Kidney tubule cell (primary cell): ENCODE data around the gene ST8SIA6.
"Not testable (repeated sequence)": the region's sequence is repeated elsewhere in the genome, so short reads cannot be mapped to it uniquely, and the experiment has no call there.

Source experiments
- DNase-seq: peaks from one replicate; pipeline ENCODE4 v3.0.0-alpha.2; 2018; ENCODE audit warnings: low spot score

Gene ST8SIA6

DNA sequence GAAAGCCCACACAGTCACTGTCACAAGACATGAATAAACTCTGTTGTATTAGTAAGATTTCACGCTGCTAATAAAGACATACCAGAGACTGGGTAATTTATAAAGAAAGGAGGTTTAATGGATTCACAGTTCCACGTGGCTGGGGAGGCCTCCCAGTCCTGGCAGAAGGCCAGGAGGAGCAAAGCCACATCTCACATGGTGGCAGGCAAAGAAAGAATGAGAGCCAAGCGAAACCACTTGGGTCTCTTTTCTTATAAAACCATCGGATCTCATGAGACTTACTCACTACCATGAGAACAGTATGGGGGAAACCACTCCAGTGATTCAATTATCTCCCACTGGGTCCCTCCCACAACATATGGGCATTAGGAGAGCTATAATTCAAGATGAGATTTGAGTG lies 110.2 kb downstream of the ST8SIA6 start:
- no peak for DNase-seq

DNA sequence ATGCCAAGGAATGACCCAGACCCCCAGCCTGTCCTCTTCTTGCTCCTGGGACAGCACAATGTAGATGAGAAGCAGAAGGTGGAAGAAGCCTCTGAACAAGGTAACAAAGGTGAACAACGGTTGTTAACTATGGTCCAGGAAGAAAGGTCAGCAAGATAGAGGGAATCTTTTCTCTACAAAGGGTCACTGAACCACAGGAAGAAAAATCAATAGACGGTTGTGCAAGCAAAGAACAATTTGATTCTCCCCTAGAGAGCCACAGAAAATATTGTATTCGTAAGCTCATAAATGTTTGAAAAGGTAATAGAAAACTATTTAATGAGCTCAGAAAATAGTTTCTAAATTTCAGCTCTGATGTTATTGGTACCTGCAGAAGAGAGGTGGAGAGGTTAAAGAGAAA lies 111.3 kb downstream of the ST8SIA6 start:
- DNase-seq: no peak

DNA sequence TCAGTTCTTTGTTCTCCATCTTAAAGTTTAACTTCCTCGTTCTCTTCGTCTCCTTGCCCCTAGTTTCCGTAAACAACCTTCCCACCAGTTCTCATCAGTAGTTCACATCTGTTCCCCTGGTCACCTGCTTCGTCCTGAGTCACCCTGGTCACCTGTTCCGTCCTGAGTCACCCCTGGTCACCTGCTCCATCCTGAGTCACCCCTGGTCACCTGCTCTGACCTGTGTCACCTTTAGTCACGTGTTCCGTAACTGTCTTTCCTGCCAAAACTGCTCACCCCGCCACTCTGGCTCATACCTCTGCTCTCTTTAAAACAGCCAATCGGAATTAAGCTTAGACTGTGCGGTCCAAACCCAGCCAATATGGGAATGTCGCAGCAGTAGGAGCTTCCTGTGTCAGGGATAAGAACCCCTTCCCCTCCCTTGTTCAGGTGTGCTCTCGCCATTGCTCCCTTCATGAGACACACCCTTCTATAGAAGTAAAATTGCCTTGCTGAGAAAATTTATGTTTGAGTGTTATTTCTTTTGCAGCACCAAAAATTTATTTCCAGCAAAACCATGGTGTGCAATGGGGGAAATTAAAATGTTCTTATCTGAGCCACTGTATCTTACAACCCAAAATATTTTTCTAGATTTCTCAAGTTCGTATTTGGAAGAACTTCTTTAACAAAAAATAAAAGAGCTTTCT lies 114.1 kb downstream of the ST8SIA6 start:
- DNase-seq: peak; percentile 12

DNA sequence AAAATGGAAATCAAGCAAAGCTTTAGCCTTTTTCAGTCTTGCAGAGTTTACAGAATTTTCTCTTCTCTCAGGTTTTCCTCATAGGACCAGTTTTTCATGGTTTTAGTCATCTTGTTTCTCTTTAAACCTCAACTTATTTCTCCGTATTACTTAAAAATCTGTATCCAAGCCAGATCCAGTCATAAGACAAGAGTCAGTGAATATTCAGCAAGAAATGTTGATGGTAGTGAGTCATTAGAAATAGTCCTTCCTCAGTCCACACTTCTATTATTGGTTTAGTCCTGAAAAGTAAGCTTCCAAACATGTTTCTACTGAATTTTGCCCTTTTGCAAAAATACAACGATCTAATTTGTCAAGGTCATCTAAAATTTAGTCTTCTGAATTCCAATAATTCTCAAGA lies 119.3 kb downstream of the ST8SIA6 start:
- peak; percentile 69 for DNase-seq

DNA sequence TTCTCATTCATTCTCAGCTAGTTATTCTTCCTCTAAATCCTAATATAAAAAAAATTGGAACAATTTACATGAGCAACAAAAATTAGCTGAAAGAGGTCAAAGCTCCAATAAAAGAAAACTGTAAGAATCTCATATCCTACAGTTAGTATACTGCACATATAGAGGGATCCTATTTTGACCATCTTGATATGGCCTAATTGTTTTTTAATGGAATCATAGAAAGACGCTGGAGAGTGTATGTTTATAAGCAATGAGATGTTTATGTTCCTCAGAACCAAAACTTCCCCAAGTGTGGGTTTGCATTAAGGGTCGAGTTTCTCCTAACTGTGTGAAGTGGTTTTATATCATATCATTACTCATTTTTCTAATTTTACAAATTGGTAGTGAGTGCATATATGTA lies 123.9 kb downstream of the ST8SIA6 start:
- DNase-seq: no peak

DNA sequence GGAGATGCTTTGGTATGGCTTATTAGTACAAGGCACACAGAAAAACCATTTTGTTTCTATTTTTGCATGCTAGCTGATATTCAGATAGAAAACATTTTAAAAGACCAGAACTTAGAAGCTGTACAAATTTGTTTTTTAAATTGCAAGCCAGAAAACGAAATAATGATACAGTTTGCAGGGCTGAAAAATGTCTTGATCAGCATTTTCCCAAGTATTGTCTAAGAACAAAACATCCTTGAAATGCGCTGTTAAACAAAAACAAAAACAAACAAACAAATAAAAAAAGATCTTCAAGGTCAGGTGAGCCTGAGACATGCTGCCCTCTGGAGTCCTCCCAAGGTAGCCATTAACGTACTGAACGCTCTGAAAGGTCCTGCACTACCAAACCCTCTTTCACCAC lies 128.0 kb downstream of the ST8SIA6 start:
- no peak for DNase-seq

DNA sequence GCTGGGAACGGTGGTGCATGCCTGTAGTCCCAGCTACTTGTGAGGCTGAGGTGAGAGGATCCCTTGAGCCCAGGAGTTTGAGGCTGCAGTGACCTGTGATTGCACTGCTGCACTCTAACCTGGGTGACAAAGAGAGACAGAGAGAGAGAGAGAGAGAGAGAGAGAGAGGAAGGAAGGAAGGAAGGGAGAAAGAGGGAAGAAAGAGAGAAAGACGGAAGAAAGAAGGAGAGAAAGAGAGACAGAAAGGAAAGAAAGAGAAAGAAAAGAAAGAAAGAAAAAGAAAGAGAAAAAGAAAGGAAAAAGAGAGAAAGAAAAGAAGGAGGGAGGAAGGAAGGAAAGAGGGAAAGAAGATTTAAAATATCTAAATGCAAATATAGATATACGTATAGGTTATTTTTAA lies 132.4 kb downstream of the ST8SIA6 start:
- DNase-seq: not testable (repeated sequence)

DNA sequence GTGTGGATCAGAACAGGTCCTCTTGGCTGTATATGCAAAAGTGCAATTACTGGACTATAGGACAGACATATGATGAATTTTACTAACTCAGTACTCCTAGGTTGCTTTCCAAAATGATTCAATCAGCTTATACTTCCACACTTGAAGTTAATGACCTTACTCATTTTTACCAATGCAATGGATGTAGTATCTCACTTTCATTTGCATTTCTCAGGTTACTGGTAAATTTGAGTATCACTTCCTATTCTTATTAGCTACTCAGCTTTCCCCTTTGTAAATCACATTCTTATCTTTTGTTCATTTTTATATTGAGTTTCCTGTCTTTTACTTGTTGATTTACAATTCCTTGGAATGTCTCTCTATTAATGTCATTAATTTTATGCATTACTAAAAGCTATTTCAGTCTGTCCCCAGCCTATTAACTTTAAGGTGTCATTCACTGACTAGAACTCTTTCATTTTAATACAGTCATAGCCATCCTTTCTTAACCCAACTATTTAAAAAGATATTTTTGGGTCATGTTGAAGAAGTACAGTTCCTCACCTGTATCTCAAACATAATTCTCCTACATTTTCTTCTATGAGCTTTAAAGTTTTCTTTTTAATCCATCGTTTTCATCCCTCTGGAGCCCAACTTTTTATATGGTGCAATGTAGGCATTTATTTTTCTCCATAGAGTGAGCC lies 137.8 kb downstream of the ST8SIA6 start:
- DNase-seq: no peak

DNA sequence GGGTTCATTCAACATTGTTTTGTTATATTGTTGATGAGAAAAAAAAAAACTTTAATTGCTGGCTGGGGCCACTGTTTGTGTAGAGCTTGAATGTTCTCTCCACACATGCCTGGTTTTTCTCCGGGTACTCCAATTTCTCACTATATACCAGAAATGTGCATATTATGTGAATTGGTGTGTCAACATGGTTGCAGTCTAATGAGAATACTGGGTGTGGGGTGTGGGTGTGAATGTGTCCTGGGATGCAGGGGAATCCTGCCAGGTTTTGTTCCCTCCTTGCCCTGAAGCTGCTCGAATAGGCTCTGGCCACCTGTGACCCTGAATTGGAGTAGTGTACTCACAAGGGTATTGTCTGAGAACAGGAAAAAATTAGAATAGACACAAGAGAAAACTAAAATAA lies 145.0 kb downstream of the ST8SIA6 start:
- DNase-seq: no peak

DNA sequence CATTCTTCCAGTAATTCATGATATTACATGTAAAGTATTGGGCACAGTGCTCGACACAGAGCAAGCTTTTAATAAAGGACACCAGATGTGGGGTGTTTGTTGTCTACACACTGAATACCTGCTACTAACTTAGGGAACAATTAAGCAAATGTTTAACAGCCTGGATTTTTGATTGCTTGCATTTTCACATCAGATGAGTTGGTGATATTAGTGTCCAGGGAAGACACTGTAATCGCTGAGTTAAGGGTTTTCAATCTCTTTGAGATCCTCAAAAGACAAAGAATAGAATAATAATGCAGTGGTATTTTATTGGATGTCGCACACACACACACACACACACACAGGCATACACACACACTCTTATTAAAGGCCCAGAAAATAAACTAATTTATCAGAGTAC lies 147.3 kb downstream of the ST8SIA6 start:
- no peak for DNase-seq

DNA sequence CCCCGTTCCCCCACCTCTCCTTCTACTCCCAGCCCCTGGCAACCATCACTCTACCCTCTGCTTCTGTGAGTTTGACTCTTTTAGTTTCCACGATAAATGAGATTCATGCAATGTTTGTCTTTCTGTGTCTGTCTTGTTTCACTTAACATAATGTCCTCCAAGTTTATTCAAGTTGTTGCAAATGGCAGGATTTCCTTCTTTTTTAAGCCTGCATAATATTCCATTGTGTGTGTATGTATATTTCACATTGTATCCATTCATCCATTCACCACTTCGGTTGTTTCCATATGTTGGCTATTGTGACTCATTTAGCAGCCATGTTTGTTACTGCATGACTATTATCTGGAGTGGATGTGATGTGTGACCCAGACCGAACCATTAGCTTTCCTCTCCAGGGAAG lies 162.0 kb downstream of the ST8SIA6 start:
- DNase-seq: no peak

DNA sequence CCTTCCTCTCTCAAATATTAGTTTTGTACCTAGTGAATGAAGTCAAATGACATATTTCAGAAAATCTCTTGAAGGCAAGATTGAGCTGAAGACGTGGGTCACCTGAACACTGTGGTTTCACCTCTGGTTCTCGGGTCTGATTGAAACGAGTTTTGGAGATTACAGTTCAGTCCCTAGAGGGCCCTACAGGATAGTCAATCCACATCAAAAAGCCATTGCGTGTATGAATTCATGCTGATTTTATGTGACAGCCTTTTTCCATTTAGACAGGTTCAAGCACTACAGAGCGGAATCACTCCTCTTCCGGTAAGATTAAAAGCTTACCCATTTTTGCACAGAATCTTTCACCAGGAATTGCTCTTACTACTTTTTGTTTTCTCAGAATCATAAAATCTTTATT lies 164.2 kb downstream of the ST8SIA6 start:
- peak; percentile 18 for DNase-seq

DNA sequence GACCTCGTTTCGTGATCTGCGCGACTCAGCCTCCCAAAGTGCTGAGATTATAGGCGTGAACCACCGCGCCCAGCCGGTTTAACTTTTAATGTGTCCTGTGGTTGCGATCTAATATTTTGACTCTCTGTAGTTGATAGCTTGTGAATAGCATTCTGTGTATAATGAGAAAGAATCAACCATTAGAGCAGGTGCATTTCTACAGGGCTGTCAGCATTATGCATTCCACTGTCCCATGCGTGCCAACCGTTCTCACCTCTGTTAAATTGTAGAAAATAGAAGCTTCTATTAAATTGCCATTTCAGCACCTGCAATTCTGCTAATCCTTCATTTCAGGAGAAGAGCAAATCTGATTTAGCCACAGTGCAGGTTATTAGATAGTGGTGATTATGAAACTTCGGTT lies 164.6 kb downstream of the ST8SIA6 start:
- no peak for DNase-seq

DNA sequence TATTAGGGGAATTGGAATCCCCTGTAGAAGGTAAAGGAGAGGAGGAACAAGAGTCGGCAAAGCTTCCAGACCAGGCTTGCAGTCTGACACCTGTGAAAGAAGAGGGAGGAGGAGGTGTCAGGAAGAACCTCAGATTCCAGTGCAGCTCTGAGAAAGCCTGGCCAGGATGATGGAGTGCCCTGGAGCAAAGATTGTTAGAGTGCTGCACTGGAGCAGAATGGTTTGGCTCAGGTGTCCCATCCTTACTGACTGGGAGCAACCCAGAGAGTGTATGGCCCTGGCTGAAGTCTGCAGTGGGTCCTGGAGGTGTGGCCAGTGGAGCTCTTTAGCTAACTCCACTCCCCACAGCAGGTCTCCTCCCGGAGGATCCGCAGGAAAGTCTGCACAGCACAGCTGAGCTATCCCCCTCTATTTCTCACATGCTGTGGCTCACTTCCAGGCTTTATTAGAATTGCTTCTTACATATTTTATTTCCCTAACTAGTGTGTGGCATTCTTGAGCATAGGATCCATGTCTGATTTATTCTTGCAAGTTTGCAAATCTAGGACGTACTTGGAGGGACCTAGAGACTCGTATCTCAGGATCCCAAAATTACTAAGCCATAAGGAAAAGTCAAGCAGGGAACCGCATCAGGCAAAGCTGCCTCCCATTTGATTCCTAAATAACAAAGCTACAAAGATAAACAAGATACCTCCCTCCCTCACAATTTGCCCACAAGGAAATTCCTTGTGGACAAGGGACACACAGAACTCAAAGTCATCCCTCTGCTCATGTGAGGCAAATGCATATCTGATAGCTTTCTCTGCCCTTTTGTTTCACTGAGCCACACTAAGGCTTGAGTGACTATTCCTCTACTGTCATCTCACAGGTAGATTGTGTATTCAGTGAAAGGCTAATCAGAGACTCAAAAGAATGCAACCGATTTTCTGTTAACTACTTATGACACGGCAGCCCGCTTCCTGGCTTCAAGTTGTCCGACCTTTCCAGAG lies 167.5 kb downstream of the ST8SIA6 start:
- no peak for DNase-seq

DNA sequence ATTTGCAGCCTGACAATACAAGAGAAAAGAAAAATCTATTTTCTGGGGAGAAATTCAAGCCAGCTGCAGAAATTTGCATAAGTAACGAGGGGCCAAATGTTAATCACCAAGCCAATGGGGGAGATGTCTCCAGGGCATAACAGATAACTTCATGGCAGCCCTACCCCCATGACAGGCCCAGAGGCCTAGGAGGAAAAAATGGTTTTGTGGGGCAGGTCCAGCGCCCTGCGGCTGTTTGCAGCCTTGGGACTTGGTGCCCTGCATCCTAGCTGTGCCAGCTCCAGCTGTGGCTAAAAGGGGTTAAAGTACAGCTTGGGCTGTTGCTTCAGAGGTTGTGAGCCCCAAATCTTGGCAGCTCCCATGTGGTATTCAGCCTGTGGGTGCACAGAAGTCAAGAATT lies 172.1 kb downstream of the ST8SIA6 start:
- no peak for DNase-seq

DNA sequence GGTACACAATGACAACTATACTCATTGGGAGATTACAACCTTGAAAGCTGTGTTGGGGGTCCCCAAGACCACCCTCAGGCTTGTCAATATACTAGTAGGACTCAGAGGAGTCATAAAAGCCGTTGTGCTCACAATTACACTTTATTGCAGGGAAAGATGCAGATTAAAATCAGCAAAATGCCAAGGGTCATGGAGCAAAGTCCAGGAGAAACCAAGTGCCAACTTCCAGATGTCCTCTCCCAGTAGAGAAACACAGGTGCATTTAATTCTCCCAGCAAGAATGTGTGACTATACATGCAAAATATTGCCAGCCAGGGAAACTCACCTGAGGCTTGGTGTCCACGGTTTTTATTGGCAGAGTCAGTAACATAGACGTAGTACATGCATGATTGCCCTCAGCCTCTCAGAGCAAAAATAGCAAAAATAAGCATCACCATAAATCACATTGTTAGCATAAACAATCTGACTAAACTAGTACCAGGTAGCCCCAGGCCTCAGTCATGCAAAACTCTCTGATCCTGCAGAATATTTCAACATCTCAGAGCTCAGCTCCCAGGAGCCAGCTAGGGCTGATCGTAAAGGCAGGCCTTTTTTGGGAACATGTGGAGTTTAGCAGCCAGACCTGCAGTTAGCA lies 175.7 kb downstream of the ST8SIA6 start:
- peak; percentile 54 for DNase-seq

DNA sequence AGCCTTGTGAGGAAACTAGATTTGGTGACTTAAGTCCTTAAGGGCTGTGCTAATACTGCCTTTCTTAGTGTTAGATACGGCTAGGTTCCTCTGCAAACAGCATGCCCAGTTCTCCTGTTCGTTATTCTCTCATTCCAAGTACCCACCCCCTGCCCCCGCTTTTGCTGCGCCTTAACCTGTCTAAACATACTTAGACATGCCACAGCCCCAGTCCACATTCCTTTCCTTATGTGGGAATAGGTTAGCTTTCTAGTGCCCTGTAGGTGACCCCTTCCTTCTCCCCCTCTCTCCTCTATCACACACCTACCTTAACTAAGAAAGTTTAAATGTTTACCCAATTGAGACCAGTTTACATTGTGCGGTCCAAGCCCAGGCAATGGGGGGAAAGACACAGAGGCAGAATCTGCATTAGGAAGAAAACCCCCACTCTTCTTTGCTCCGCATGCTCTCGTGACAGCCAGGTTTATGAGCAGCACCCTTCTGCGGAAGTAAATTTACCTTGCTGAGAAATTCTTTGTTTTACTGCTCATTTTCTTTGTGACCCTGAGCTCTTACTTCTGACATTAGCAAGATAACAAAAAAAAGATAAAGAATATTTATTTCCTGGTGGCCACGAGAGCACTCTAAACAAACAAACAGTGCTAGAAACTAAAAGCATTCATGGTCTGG lies 177.5 kb downstream of the ST8SIA6 start:
- DNase-seq: no peak

DNA sequence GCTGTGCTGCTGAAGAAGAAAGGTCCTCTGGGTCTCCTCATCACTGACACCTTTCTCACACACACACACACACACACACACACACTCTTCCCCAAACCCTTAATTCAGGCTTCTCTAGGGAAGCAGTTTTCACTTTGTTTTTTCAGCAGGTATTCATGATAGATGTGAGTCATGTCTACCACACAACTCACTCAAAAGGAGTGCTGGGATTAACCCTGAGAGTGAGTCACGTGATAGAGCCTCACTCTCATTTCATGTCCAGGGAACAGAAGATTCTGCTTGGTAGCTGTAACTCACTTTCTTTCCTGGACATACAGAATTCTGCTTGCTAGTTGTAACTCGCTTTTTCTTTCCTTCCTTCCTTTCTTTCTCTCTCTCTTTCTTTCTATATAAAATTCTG lies 181.0 kb downstream of the ST8SIA6 start:
- DNase-seq: peak; percentile 88

DNA sequence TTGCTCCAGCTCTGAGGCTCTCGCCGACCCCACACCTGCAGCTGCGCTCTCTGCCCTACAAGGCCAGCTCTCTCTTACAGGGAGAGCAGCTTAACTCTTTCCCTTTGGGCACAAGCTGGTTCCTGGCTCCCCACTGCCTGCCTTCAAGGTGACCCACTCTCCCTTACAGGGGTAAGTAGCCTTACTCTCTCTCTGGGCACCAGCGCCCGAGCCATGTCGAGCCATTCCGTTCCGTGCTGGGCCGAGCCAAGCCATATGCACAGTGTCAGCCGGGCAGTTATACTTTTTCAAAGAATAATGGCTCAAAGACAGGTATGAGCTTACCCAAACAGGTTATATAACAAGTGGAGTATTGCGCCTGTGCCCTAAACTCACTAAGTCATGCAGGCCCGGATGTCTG lies 181.7 kb downstream of the ST8SIA6 start:
- DNase-seq: no peak
